Bronchial epithelial cell (primary cell): ENCODE measurements around the gene SYNPO. TPM values are rescaled to one million over a fixed set of nuclear protein-coding genes. Genes with fewer than 3 reads are reported as not detected.

ENCODE experiments used
- DNase-seq: peaks from one replicate; pipeline ENCODE4 v3.0.0-alpha.2; 2010; ENCODE audit warnings: low read depth
- FAIRE-seq: peaks from 2 replicates; lab custom pipeline; 2011; peaks lifted over from hg19 to GRCh38; lab: Jason Lieb, UNC
- H3K27me3 ChIP-seq: 2 replicates; pipeline ENCODE4 v1.5.1; 2011; ENCODE audit warnings: low read length; ENCODE audit not compliant: control insufficient read depth, insufficient read depth
- H3K36me3 ChIP-seq: 2 replicates; pipeline ENCODE4 v1.5.1; 2011; ENCODE audit warnings: low read length; ENCODE audit not compliant: control insufficient read depth, insufficient read depth
- H3K4me3 ChIP-seq: 2 replicates; pipeline ENCODE4 v1.5.1; 2011; ENCODE audit warnings: mild to moderate bottlenecking, low read depth, low read length, control low read depth
- total RNA-seq: library from RNA; depleted of rRNA; stranded (reverse); fragments of >200 nt; gene quantifications from 2 replicates; pipeline ENCODE4 v1.2.1, GENCODE V29; 2014
- TF ChIP-seq, protein P1 (sequence below): IDR thresholded peaks from 2 replicates; pipeline ENCODE4 v1.5.1; 2011; ENCODE audit warnings: mild to moderate bottlenecking, moderate library complexity, low read length, control low read depth, inconsistent platforms; ENCODE audit not compliant: insufficient read depth, severe bottlenecking

The SYNPO gene
- total RNA-seq, 1 donor from 2014 or later, result 1.3 TPM

DNA sequence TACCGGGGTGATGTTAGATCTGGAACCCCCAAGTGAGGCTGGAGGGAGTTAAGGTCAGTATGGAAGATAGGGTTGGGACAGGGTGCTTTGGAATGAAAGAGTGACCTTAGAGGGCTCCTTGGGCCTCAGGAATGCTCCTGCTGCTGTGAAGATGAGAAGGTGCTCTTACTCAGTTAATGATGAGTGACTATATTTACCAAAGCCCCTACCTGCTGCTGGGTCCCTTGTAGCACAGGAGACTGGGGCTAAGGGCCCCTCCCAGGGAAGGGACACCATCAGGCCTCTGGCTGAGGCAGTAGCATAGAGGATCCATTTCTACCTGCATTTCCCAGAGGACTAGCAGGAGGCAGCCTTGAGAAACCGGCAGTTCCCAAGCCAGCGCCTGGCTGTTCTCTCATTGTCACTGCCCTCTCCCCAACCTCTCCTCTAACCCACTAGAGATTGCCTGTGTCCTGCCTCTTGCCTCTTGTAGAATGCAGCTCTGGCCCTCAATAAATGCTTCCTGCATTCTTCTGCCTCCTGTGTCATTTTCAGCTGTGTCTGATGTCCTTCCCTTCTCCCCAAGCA is 18.3 kb downstream of the SYNPO start:
- FAIRE-seq (peak; percentile 13), DNase-seq (no peak)
- Histone ChIP-seq H3K36me3 (no peaks in the 10 kb centered on the region), H3K4me3 (no peak overlapping the region), H3K27me3 (no peaks in the 10 kb centered on the region)
- TF ChIP-seq, protein P1, sequence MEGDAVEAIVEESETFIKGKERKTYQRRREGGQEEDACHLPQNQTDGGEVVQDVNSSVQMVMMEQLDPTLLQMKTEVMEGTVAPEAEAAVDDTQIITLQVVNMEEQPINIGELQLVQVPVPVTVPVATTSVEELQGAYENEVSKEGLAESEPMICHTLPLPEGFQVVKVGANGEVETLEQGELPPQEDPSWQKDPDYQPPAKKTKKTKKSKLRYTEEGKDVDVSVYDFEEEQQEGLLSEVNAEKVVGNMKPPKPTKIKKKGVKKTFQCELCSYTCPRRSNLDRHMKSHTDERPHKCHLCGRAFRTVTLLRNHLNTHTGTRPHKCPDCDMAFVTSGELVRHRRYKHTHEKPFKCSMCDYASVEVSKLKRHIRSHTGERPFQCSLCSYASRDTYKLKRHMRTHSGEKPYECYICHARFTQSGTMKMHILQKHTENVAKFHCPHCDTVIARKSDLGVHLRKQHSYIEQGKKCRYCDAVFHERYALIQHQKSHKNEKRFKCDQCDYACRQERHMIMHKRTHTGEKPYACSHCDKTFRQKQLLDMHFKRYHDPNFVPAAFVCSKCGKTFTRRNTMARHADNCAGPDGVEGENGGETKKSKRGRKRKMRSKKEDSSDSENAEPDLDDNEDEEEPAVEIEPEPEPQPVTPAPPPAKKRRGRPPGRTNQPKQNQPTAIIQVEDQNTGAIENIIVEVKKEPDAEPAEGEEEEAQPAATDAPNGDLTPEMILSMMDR, result no peak

DNA sequence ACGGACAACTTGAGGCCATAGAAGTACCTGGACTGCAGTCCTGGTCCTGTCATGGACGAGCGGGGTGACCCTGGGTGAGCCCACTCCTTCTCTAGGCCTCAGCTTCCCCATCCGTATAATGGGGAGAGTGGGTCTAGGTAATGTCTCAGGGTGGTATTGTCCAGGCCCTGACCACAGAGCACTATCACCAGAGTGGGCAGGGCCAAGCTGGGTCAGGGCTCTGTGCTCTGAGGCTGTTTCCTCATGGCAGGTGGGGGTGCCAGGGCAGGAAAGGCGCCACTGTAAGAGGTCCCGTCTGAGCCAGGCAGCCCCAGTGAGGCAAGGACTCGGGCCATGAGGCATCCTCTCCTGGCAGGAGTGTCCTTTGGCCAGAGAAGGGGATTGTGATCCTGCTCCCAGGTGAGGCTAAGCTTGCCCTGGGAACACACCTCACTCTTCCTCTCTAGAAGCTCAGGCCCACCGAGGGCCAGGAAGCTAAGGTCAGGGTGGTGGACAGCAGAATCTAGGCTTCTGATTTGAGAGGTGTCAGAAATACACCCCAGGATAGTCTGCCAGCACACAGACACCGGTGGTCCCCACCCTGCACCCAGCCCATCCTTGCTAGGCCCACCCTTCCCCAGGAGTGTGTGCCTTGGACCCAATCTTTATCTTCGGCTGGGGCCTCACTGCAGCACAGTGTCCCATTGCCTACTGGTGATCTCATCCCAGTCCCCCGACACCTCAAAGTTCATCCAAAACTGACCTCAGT is 19.1 kb downstream of the SYNPO start:
- TF ChIP-seq, protein P1, result no peak
- no peak overlapping the region for H3K4me3 ChIP-seq
- H3K27me3 ChIP-seq, result no peaks in the 10 kb centered on the region
- FAIRE-seq (no peak), DNase-seq (no peak)
- no peaks in the 10 kb centered on the region for H3K36me3 ChIP-seq

DNA sequence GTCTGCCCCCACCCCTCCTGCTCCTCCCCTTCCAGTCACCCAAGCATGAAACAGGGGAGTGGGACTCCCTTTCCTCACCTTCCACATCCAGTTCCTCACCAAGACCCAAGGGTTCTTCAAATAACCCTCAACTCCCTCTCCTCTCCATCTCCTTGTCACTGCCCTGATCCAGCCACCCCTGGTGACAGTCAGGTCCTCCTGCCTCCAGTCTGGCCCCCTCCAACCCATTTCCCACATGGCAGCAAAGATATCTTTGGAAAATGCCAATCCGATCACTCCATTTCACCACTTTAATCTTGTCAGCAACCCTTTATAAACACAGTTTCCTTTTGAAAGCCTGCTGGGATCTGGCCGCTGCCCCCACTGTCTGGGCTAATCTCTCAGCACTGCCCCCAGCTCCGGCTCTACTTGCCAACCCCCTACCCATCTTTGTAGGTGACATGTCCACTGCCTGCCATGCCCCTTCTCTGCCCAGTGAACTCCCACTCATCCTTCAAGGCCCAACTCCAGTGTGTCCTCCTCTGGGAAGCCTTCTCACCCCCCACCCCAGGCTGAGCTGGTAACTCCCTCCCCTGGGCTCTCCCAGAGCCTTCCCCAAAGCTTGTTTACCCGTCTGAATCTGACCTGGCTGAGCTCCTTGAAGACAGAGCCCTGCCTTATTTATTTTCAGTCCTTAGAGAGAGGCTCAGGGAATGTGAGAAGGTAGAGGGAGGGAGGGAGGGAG is 19.8 kb downstream of the SYNPO start:
- TF ChIP-seq, protein P1, result no peak
- Histone ChIP-seq H3K36me3 (no peaks in the 10 kb centered on the region), H3K27me3 (no peaks in the 10 kb centered on the region), H3K4me3 (no peak overlapping the region)
- DNase-seq (no peak), FAIRE-seq (no peak)

DNA sequence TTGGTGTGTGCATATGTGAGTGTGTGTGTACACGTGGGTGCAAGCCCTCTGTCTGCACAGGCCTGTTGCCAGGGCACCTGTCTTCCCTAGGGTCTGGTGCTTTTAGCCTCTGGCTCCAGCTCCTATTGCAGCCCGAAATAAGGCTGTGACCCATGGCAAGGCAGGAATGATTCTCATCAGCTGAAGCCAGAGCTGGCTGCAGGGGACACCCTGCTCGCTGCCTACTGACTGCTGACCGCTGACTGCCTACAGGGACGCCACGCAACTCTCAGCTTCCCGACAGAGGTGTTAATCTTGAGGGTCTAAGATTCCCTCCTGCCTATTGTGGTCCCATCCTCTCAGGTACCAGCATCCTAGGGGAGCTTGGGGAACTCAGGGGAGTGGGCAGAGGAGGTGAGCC is 20.6 kb downstream of the SYNPO start, which contains the start of gene MYOZ3:
MYOZ3 (plus strand) TSS at position 166 of the 400 bp plus-strand sequence. CDS start 1,691 bp downstream, outside the sequence.
- TF ChIP-seq, protein P1, result no peak
- Histone ChIP-seq H3K36me3 (no peaks in the 10 kb centered on the region), H3K4me3 (no peak within 1 kb of the TSS), H3K27me3 (no peaks in the 10 kb centered on the region)
- DNase-seq (no peak), FAIRE-seq (no peak)

DNA sequence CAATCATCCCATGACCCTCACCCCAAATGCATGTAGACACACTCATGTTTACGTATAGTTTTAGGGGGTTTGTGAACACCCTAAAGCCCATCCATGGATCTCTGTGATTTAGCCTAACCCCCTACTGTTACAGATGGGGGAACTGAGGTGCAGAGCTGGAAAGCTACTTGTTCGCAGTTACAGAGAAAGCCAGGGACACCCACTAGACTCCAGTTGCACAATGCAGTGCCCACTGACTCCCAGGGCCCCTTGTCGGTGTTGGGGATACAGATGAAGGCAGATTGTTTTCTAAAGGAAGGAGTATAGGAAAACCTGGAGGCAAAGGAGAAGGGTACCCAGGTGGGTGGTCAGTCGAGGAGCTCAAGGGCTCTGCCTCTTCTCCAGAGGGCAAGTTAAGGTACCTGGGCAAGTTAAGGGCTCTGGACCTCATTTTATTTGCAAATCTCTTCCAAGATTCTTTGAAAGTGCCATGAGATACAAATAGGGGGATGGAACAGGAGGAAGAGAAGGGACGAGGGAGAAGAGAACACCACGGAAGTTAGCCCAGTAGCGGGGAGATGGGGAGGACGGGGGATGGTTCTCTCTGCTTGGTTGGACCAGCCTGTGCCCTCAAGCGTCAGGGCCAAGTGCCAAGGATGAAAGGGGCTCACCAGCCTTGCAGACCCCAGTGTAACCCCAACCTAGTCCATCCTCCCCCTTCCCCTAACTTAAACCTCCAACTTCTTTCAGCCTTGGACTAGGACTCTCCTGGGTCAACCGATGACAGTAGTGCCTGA is 21.5 kb downstream of the SYNPO start:
- DNase-seq (no peak), FAIRE-seq (no peak)
- Histone ChIP-seq H3K27me3 (no peaks in the 10 kb centered on the region), H3K36me3 (no peaks in the 10 kb centered on the region), H3K4me3 (no peak overlapping the region)
- TF ChIP-seq, protein P1, result no peak
